CD1c-positive myeloid dendritic cell (primary cell): Measurements from ENCODE around the gene ASTN2.

ENCODE experiments used
- DNase-seq: peaks from one replicate; pipeline ENCODE4 v3.0.0-alpha.2; 2016; ENCODE audit errors: extremely low spot score

The ASTN2 gene

DNA sequence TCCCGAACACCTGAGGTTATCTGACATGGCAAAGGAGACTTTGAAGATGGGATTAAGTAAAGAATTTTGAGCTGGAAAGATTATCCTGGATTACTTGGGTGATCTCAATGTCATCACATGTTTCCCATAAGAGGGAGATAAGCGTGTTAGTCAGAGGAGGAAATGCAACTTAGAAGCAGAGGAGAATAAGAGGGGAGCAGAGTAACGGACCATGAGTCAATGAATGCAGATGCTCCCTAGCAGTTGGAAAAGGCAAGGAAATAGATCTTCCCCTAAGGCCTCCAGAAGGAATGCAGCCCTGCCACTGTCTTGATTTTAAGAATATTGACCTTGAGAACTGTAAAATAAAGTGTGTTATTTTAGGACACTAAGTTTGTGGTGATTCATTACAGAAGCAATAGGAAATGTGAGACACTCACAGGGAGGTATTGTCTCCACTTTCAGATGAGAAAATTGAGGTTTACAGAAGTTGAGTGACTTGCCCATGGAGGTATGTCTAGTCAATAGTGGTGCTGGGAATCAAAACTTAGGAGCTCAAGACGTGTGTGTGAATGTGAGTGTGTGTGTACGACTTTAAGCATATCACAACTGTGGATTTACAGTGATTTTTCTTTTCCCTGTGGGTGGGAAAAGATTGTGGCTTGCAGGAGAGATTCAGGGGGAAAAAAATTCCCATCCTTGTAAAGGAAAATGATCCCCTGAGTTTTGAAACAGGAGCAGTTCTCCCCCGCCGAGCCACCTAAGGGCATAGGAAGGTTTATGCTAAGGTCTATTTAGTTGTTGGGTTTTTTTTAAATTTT, 602.4 kb downstream of the ASTN2 start:
- DNase-seq, result no peak

DNA sequence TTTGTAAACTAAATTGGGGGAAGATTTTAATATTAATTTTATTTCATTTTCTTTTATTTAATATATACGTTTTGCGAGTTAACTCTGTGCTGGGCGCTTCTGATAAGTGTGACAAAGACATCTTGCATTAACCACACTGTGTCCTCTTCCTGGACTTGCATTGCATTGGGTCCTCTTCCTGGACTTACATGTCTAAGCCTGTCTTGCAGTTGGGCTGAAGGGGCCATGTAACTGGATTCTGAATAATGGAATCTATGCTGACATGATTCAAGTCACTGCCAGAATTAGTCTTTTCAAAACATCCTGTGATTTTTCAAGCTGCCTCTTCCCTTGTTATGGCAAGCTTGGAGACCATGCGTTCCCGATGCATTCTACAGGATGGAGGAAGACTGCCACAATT, 605.2 kb downstream of the ASTN2 start:
- no peak for DNase-seq

DNA sequence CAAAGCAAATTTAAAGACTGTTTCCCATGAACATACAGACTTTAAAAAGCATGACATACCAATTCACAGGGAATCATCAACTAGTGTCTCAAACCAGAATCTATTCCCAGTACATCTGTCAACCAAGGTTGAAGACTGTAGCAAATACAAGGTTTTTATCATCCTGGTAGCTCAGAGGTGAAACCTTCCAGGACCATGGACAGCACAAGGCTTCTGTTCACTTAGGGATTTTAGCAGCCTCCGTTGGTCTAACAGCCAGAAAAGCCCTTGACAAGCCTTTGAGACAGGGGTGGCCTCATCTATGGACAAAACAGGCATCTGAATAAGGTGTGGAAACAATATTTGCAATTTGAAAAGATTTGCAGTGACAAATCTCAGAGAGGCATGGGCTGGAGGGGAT, 608.8 kb downstream of the ASTN2 start:
- no peak for DNase-seq

DNA sequence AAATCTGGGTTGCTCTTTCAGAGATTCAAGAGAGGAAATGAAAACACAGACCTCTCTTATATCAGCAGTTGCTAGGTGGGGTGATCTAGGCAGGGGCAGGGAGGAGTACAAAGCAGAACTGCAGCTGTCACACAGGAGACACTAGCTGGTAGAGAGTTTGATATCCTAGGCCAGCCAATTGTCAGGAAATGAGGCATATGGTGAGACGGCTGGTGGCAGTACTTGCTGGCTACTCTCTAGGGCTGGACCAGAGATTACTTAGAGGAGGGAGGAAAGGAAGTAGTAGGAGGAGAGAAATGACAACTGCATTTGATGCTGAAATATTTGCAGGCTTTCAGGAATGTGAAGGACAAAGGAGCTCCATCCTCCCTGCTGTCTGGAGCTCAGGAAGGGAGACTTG, 614.0 kb downstream of the ASTN2 start:
- no peak for DNase-seq

DNA sequence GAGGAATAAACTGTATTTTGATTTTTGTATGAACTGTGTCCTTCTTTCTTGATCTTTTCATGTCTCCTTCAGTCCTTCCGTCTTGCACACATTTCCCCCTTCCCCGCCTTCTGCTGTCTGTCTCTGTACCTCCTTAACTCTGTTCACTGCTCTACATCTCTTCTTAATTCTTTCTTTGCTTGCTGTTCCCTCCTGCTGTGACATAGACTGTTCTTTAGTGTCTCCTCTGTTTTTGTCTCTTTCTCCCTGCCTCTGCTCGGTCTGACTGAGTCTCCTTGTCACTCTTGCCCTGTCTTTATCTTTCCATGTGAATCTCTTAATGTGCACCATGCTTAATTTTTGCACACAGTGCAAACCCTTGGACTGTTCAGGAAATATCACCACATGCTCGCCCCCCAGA, 614.8 kb downstream of the ASTN2 start:
- DNase-seq, result no peak

DNA sequence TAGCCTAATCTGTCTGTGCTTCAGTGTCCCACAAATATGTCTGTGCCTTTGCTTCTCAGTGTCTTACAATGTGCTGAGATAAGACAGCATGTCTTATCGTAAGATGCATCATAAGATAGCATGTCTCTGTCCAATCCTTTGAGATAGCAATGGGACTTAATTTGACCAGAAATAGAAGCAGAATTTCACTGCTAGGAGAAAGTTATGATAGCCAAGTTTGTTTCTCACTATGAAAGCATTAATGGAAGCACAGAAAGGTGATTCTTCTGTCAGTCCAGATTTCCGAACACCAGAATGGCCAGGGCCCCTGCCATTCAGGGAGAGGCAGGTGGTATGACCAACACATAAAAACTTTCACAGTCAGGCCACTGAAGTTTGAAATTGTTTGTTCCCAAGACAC, 616.3 kb downstream of the ASTN2 start:
- no peak for DNase-seq

DNA sequence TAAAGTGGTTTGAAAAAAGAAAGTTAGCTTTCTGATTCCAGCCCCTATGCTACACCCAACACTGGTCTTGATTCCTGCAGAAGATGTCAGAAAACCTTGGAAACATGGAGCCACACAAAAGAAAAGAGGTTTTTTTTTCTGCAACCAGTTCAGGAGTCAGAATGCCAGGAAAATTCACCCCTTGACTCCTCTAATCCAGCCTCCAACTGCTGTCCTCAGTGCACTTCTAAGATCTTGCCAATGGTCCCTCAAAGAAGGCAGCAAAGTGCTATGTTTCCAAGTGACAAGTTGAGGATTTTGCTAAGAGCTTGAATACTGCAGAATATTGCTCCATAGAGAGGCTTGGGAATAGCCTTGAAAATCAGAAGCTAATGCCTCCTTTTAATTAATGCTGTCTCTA, 617.6 kb downstream of the ASTN2 start:
- DNase-seq, result no peak

DNA sequence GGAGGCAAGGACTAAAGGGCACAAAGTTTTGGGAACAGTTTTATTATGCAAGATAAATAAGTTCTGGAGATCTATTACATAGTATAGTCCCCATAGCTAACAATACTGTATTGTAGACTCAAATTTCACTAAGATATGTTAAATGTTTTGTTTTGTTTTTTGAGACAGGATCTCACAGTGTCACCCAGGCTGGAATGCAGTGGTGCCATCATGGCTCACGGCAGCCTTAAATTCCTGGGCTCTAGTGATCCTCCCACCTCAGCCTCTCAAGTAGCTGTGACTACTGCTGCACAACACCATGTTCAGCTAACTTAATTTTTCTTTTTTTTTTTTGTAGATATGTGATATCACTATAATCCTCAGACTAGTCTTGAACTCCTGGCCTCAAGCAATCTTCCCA, 618.2 kb downstream of the ASTN2 start:
- no peak for DNase-seq

DNA sequence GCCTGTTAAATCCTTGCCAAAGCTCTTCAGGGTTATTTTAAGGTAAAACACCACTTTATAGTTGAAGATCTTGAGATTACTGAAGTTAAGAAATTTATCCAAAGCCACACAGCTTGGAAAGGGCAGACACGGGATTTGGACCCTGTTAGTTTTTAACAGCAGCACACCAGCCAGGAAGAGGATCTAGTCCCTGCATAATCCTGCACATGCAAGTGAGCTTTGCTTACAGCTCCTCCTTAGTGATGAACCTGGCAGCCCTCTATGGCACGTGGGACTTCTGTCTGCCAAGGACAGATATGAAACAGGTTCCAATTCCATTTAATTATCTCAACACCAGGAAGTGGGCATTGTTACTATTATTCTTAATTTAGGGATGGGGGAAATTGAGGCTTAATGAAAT, 619.0 kb downstream of the ASTN2 start:
- no peak for DNase-seq

DNA sequence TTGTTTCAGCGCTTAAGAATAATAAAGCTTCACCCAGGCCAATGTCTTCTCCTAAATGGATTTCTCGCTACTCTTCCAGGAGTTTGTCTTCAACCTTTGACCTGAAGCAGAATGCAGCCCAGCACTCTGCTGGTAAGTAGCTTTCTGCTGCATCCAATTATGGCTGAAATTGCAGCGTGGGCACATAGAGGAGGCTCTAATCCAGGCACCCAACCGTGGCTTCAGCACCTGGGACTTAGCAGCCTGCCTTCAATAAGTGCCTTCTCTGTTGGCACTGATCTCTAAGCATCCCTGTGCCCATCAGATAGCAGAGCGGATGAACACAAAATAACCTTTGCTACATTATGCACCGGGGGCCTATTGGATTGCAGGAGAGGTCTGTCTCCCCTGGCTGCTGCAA, 622.6 kb downstream of the ASTN2 start:
- no peak for DNase-seq

DNA sequence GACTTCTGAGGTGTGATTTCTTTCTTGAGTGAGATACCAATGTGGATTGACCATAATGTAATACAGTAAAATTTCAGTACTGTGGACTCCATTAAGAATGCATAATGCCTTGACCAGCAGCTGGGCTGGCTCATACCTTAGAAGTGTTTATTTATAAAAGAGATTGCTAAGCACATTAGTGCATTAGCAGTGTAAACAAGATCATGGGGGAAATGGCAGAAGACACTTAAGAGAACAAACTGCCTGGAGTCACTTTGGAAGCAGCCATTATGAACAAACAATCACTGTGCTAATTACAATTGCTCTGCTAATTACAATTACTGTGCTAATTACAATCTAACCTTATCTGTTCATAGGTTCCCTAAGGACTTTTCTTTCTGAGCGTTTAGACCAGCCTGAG, 623.5 kb downstream of the ASTN2 start:
- no peak for DNase-seq

DNA sequence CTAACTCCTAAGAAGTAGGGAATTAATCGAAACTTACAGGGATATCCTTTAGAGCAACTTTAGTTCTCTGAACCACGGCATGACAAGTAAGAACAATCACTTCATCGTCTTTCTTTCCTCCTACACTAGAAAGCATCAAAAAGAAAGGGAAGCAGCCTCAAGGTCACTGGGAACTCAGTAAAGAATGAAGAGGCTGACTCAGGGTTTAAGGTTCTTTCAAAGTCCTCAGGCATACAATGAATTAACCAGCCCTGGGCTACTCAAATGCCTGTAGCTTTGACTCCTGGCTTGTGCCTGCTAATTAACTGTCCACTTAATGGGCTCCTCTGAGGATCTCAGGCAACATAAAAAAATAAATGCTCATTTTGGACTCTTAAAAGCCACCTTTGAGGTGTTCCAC, 625.8 kb downstream of the ASTN2 start:
- no peak for DNase-seq

DNA sequence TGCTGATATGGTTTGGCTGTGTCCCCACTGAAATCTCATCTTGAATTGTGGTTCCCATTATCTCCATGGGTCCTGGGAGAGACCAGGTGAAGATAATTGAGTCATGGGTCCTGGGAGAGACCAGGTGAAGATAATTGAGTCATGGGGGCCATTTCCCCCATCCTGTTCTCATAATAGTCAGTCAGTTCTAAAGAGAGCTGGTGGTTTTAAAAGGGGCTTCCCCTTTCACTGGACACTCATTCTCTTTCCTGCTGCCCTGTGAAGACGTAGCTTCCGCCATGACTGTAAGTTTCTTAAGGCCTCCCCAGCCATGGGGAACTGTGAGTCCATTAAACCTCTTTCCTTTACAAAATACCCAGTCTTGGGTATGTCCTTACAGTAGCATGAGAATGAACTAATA, 628.1 kb downstream of the ASTN2 start:
- no peak for DNase-seq

DNA sequence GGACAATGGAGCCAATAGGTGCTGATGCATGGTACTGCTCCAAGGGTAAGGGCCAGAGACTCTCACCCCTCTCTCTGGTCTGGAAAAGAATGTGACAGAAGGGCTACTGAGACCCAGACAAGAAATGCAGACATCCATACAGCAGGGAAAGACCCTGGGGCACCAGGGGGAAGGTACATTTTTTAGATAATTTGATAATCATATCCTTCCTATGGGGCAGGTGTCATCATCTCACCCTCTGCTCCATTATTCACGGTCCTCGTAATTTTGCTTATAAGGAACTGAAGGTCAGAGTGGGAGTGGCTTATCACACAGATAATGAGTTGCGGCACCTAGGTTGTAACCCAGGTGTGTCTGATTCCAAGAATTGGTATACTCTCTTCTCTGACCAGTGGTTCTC, 637.7 kb downstream of the ASTN2 start:
- DNase-seq, result no peak

DNA sequence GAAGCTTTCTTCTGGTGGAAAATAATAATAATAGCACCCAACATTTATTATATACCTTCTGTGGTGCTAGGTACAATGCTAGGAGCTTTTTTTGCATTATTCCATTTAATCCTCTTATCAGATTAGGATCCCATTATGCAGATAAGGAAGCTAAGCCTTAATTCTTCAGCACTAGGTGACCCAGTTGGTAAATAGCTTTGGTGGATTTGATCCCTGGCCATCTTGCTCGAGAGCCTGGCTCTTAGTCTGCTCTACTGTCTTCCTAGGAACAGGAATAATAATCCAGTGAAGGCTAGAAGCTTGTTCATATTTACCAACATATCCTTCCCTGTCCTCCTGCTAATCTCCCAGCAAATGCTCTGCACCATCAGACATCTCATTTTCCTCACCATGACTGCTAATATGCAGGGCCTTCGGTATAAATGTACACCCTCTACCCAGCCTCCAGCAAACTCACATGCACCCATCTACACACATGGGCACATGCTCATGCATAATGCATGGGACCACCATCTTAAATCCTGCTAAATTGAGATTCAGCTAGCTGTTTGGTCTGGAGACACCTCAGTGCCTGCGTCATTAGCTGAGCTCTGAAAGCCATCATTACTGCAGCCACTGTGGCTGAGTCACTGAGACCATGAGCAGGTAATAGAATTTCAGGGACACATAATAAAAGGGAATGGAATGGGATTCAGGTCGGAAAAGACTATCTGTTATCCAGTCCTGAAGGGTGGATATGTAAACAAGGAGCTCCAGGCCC, 640.3 kb downstream of the ASTN2 start:
- DNase-seq, result no peak

DNA sequence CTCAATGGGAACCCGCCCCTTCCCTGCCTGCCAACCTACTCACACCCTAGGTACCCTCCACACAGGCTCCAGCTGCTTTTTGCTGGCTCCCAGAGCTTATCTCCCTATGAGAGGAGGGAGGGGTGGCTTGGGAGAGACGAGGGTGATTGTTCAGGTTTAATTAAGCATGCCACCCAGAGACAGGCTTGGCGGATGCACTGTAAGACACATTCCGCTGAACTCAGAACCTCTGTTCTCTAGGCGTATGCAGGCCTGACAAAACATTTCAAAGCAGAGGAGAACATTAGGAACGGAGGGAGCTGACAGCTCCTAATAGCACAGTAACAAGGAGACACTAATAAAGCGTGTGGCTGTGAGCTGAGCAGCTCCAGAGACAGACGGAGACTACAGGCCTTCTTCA, 647.6 kb downstream of the ASTN2 start:
- DNase-seq, result no peak

DNA sequence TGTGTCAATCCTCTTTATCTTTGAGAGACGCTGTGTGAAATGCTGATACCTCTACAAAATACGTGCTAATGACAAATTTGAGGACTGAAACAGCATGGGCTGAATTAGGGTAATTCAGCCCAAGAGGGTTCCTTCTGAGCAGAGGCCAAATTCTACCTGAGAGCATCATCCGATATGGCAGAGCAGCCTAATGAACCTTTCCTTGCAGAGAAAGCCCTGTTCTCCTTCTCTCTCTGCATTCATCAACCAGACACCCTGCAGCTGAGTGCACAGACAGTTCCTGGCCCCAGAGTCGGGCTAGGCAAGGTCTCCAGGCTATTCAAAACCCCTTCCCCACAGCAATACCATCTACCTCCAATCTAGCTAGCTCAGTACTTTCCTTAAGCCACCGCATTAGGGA, 649.8 kb downstream of the ASTN2 start:
- no peak for DNase-seq

DNA sequence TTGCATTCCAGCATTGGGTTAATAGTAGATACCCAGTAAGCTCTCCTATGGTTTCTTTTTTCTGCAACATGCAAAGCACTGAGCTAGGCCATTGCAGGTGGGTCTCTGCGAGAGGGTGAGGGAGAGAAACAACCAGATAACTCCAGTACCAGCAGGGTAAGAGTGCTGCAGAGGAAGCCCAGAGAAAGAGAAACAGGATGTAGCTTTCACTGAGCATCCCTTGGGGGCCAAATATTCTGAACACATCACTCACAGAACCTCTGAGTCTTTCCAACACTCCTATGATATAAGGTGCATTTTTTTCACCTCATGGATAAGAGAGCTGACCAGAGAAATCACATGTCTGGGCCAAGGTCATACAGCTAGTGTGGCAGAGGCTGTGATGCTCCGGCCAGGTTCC, 651.1 kb downstream of the ASTN2 start:
- no peak for DNase-seq

DNA sequence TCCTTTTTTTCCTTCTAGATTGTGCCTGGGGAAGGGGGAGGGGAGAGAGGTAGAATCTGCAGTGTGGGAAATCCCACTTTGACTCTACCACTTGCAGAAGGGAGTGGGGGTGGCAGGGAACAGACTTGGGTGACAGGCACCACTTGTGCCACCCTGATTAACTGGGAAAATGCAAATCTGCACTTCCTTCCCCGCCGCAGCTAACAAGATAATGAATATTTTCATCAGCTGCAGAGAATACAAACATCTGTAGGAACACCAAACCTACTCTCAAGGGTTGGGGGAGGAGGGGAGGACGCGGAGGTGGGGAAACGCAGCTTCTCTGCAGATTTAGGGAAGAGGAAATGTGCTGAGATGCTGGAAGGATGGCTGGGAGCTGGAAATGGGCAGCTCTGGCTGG, 654.2 kb downstream of the ASTN2 start:
- no peak for DNase-seq

DNA sequence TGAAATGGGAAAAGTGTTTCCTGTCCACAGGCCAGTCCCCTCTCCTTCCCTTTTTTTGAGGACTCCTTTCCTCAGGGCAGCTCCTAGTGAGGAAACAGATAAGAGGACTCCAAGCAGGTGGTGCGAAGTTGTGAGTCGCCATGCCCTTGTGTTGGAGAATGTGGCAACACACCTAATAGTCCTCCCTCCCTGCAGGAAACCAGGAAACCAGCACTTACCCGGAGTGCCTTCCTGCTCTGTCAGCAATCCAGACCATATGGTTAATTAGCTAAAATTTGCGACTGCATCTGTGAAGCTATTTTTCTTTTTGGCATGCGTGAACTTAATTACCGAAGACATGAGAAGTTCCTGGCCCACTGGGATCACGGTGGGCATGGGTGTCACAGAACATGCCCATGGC, 657.8 kb downstream of the ASTN2 start:
- no peak for DNase-seq

DNA sequence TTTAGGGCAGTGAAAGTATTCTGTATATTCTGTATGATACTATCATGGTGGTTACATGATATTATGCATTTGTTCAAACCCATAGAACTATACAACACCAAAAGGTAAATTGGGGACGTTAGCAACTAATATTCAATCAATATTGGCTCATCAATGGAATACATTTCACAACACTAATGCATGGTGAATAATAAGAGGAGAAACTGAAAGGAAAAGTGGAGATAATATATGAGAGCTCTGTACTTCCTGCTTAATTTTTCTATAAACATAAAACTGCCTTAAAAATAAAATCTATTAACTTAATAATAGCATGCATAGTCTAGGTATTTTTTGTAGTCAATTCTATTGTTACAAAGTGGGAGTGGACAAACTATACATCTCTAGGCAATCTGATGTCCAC, 661.5 kb downstream of the ASTN2 start:
- DNase-seq, result no peak

DNA sequence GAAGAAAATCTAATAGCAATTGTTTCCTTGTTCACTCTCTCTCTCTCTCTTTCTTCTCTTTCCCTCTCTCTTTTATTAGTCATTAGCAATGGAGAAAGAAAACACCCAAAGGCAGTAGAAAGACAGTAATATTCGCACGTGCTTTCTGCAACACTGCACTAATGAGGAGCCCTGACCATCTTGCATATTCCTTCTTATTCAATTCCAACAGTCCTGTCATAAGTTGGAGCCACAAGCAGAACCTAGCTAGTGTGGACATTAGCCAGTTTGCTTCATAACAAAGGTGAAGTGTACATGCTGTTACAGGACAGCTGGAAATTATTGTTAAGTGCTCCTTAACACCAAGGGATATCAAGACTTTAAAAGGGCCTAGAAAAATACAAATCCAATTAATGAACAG, 664.3 kb downstream of the ASTN2 start:
- no peak for DNase-seq

DNA sequence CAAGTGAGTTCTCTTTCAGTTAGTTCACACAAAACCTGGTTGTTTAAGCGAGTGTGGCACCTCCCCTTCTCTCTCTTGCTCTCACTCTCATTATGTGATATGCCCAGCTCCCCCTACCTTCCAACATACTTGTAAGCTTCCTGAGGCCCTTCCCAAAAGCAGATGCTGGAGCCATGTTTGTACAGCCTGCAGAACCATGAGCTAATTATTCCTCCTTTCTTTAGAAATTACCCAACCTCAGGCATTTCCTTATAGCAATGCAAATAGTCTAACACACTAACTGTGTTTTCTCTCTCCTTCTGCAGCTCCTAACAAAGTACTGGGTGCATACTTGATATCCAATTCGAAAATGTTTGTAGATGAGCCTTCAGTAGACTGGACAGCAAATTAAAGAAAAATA, 665.1 kb downstream of the ASTN2 start:
- no peak for DNase-seq

DNA sequence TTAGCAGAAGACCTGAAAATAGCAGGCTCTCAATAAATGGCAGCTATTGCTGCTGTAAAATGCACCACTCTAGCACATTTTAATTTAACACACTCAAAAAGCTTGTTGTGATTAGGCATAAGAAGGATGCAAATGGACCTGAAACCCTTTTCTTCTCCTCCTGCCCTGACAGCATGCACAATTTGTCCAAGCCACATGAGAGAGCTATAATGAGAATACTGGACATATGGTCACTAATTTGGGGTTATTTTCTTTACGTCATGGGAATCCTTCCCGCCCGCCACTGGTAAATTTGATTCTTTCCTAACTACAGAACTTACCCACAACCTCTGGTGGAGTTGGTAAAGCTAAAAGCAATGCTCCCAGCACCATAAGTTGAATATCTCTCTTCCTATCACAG, 665.7 kb downstream of the ASTN2 start:
- DNase-seq, result no peak
